DND-41 (cell line): ENCODE data around the gene TSPAN5.
"Not testable (repeated sequence)": the region's sequence is repeated elsewhere in the genome, so short reads cannot be mapped to it uniquely, and the experiment has no call there.

Experiments used
- ATAC-seq: fragments of 200-7000 bp; cut with Tn5 transposase; 3 replicates; pipeline ENCODE4 v1.9.1; 2021; ENCODE audit warnings: low read depth; ENCODE audit not compliant: insufficient read depth
- DNase-seq: peaks from one replicate; pipeline ENCODE4 v3.0.0-alpha.2; 2020
- H2AFZ ChIP-seq: 2 replicates; pipeline ENCODE4 v1.6.0; 2012; ENCODE audit warnings: low read depth, low read length
- H3K27ac ChIP-seq: 2 replicates; pipeline ENCODE4 v1.5.1; 2012; ENCODE audit warnings: low read length, inconsistent platforms
- H3K27me3 ChIP-seq: fragments of 200-600 bp; sonication (generic); 2 replicates; pipeline ENCODE4 v1.6.0; 2012; ENCODE audit warnings: low read length, mild to moderate bottlenecking, inconsistent platforms; ENCODE audit not compliant: insufficient read depth, poor library complexity
- H3K36me3 ChIP-seq: 2 replicates; pipeline ENCODE4 v1.5.1; 2012; ENCODE audit warnings: low read length, inconsistent platforms; ENCODE audit not compliant: insufficient read depth
- H3K4me1 ChIP-seq: 2 replicates; pipeline ENCODE4 v1.5.1; 2012; ENCODE audit warnings: mild to moderate bottlenecking, low read length; ENCODE audit not compliant: insufficient read depth
- H3K4me2 ChIP-seq: 2 replicates; pipeline ENCODE4 v1.6.0; 2012; ENCODE audit warnings: mild to moderate bottlenecking, moderate library complexity, low read length, inconsistent platforms; ENCODE audit not compliant: insufficient read depth
- H3K4me3 ChIP-seq, 2 experiments: fragments of 200-600 bp in 1 of 2; shearing (Covaris generic) in 1 of 2; 2 replicates each; pipeline ENCODE4 v1.5.1; 2012 to 2016; ENCODE audit warnings: inconsistent platforms in 2 of 2, low read length in 2 of 2, mild to moderate bottlenecking in 2 of 2, low read depth in 1 of 2, moderate library complexity in 1 of 2
- H3K79me2 ChIP-seq: 2 replicates; pipeline ENCODE4 v1.6.0; 2012; ENCODE audit warnings: low read length, inconsistent platforms; ENCODE audit not compliant: insufficient read depth
- H3K9ac ChIP-seq: 2 replicates; pipeline ENCODE4 v1.6.0; 2012; ENCODE audit warnings: low read depth, mild to moderate bottlenecking, inconsistent platforms, low read length, moderate library complexity
- H3K9me3 ChIP-seq: 2 replicates; pipeline ENCODE4 v1.5.1; 2012; ENCODE audit warnings: low read length, moderate library complexity, mild to moderate bottlenecking, inconsistent platforms; ENCODE audit not compliant: insufficient read depth, severe bottlenecking
- H4K20me1 ChIP-seq: 2 replicates; pipeline ENCODE4 v1.6.0; 2012; ENCODE audit warnings: low read length; ENCODE audit not compliant: insufficient read depth
- CTCF ChIP-seq: IDR thresholded peaks from 2 replicates; pipeline ENCODE4 v1.5.1; 2012; ENCODE audit warnings: borderline replicate concordance, low read length, moderate library complexity, mild to moderate bottlenecking; ENCODE audit not compliant: poor library complexity, severe bottlenecking; ENCODE audit errors: extremely low read depth
- EZH2 ChIP-seq: IDR thresholded peaks from 3 replicates; pipeline ENCODE4 v1.6.1; 2012; ENCODE audit warnings: borderline replicate concordance, low read depth, mild to moderate bottlenecking, moderate library complexity, low read length, inconsistent platforms; ENCODE audit not compliant: severe bottlenecking

The TSPAN5 gene

GRCh38 chr4:98481167-98481566 lies 177.2 kb downstream of the TSPAN5 start:
- no peak for DNase-seq
- H3K9me3 ChIP-seq, result no peaks in the 10 kb centered on the region
- H4K20me1 ChIP-seq, result no peaks in the 10 kb centered on the region
- H3K4me2 ChIP-seq, result no peak overlapping the region
- no peak overlapping the region for H3K27ac ChIP-seq
- no peaks in the 10 kb centered on the region for H3K27me3 ChIP-seq
- no peaks in the 10 kb centered on the region for H3K36me3 ChIP-seq
- H2AFZ ChIP-seq, result no peak overlapping the region
- H3K4me1 ChIP-seq, result no peaks in the 10 kb centered on the region
- no peak for TF ChIP-seq CTCF
- no peak for TF ChIP-seq EZH2
- H3K4me3 ChIP-seq, result no peak overlapping the region
- no peaks in the 10 kb centered on the region for H3K79me2 ChIP-seq
- ATAC-seq, result no peak
- H3K9ac ChIP-seq, result no peak overlapping the region

GRCh38 chr4:98480535-98480934 lies 177.9 kb downstream of the TSPAN5 start:
- Histone ChIP-seq H3K27ac (no peak overlapping the region), H3K4me1 (no peaks in the 10 kb centered on the region)

GRCh38 chr4:98479590-98479989 lies 178.8 kb downstream of the TSPAN5 start:
- DNase-seq, ATAC-seq, H4K20me1 ChIP-seq: not testable (repeated sequence)

More at GRCh38 chr4:98480535-98480934, 177.9 kb downstream of the TSPAN5 start:
- no peaks in the 10 kb centered on the region for H3K27me3 ChIP-seq
- TF ChIP-seq EZH2 (no peak), CTCF (no peak)
- no peak overlapping the region for H2AFZ ChIP-seq
- no peaks in the 10 kb centered on the region for H3K36me3 ChIP-seq
- DNase-seq (no peak), ATAC-seq (no peak)
- no peak overlapping the region for H3K4me3 ChIP-seq
- no peaks in the 10 kb centered on the region for H4K20me1 ChIP-seq
- H3K9ac ChIP-seq, result no peak overlapping the region
- no peak overlapping the region for H3K4me2 ChIP-seq
- no peaks in the 10 kb centered on the region for H3K79me2 ChIP-seq
- no peaks in the 10 kb centered on the region for H3K9me3 ChIP-seq

DNA sequence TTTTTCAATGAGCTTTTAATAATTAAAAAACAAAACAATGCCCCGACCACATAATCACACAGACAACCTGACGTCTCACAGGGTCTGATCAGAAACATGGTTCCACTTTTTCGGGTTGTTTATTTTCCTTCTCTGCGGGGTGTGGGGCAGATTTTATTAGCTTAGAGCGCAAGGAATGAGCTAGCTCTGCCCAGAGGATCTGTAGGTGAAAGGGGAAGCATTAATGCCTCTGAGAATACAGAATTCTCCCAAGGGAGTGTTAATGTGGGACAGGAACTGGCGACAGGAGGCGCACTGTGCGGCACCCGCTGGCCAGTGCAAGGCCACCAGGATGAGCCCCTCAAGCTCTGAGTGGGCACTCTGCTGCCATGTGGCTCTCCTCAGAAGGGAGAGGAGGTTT lies 181.5 kb downstream of the TSPAN5 start:
- H3K4me3 ChIP-seq, result no peak overlapping the region
- no peaks in the 10 kb centered on the region for H3K9me3 ChIP-seq
- H4K20me1 ChIP-seq, result no peaks in the 10 kb centered on the region
- peaks cover 5% of the 10 kb centered on the region for H3K4me1 ChIP-seq
- H3K4me2 ChIP-seq, result no peak overlapping the region
- DNase-seq (no peak), ATAC-seq (no peak)
- H2AFZ ChIP-seq, result no peak overlapping the region
- H3K36me3 ChIP-seq, result no peaks in the 10 kb centered on the region
- H3K9ac ChIP-seq, result no peak overlapping the region
- TF ChIP-seq CTCF (no peak), EZH2 (no peak)
- no peaks in the 10 kb centered on the region for H3K79me2 ChIP-seq
- H3K27ac ChIP-seq, result no peak overlapping the region
- H3K27me3 ChIP-seq, result no peaks in the 10 kb centered on the region

More at GRCh38 chr4:98479590-98479989, 178.8 kb downstream of the TSPAN5 start:
- not testable (repeated sequence) for H3K36me3 ChIP-seq, H3K4me3 ChIP-seq, H3K9ac ChIP-seq, H3K79me2 ChIP-seq, H3K4me2 ChIP-seq, H3K27ac ChIP-seq, H3K27me3 ChIP-seq, H2AFZ ChIP-seq, H3K4me1 ChIP-seq, H3K9me3 ChIP-seq
